Activated gamma-delta T cell treated with Interleukin-2 at 50 U/mL for 16 hours (primary cell): ENCODE measurements around the gene C14orf93.
"Not testable (repeated sequence)": the region's sequence is repeated elsewhere in the genome, so short reads cannot be mapped to it uniquely, and the experiment has no call there.

ENCODE experiments used
- DNase-seq: peaks from one replicate; pipeline ENCODE4 v3.0.0-alpha.2; 2020

C14orf93 gene

GRCh38 chr14:22966783-22967269 is 43.1 kb downstream of the C14orf93 start:
- no peak for DNase-seq

- DNase-seq = not testable (repeated sequence)
Measured at GRCh38 chr14:22965916-22966782, 43.8 kb downstream of the C14orf93 start.

GRCh38 chr14:22962061-22962676 is 47.8 kb downstream of the C14orf93 start:
- DNase-seq = no peak

- DNase-seq = no peak
Measured at GRCh38 chr14:22955702-22956569, 54.0 kb downstream of the C14orf93 start.

GRCh38 chr14:22952418-22952817 is 57.5 kb downstream of the C14orf93 start:
- DNase-seq = no peak

GRCh38 chr14:22951795-22952194 is 58.1 kb downstream of the C14orf93 start:
- DNase-seq = not testable (repeated sequence)

- no peak for DNase-seq
Measured at GRCh38 chr14:22945642-22946041, 64.3 kb downstream of the C14orf93 start.

- no peak for DNase-seq
Measured at GRCh38 chr14:22939684-22940083, 70.3 kb downstream of the C14orf93 start.
